Panc1 (cell line): ENCODE results near the gene PPP1CA.

Experiments used
- CTCF ChIP-seq: fragments of 450-650 bp; IDR thresholded peaks from 2 replicates; pipeline ENCODE4 v1.5.1; 2017; ENCODE audit warnings: mild to moderate bottlenecking
- POLR2AphosphoS5 ChIP-seq: IDR thresholded peaks from 2 replicates; pipeline ENCODE4 v1.6.1; 2012; ENCODE audit warnings: mild to moderate bottlenecking, low read depth, low read length, moderate library complexity
- REST ChIP-seq, 2 experiments: IDR thresholded peaks; 2 replicates each; pipeline ENCODE4 v1.6.1; 2011 to 2012; ENCODE audit warnings: low read depth in 2 of 2, control low read depth in 1 of 2, low read length in 1 of 2, mild to moderate bottlenecking in 1 of 2, moderate library complexity in 1 of 2; ENCODE audit not compliant: insufficient read depth in 1 of 2
- SIN3A ChIP-seq: IDR thresholded peaks from 2 replicates; pipeline ENCODE4 v1.6.1; 2012; ENCODE audit warnings: low read depth, mild to moderate bottlenecking, low read length, moderate library complexity, borderline replicate concordance; ENCODE audit not compliant: insufficient read depth

GRCh38 chr11:67423891-67424613 lies 22.4 kb upstream of the PPP1CA start:
- TF ChIP-seq CTCF (no peak), REST (IDR thresholded peaks at IDR 0.05; ENCODE audit: insufficient read depth in 1 of 2, low read depth in 2 of 2, low read length in 1 of 2) (no peak), SIN3A (no peak), POLR2AphosphoS5 (no peak)
